Stimulated activated CD8-positive, alpha-beta memory T cell treated with anti-CD3 and anti-CD28 coated beads, Interleukin-12 subunit alpha, Interleukin-12 subunit beta, amount 100 ng/mL, for 24 hours (primary cell): ENCODE measurements around the gene NOL4L.

ENCODE experiments used
- DNase-seq: peaks from one replicate; pipeline ENCODE4 v3.0.0-alpha.2; 2020; ENCODE audit errors: extremely low read depth

The NOL4L gene

DNA sequence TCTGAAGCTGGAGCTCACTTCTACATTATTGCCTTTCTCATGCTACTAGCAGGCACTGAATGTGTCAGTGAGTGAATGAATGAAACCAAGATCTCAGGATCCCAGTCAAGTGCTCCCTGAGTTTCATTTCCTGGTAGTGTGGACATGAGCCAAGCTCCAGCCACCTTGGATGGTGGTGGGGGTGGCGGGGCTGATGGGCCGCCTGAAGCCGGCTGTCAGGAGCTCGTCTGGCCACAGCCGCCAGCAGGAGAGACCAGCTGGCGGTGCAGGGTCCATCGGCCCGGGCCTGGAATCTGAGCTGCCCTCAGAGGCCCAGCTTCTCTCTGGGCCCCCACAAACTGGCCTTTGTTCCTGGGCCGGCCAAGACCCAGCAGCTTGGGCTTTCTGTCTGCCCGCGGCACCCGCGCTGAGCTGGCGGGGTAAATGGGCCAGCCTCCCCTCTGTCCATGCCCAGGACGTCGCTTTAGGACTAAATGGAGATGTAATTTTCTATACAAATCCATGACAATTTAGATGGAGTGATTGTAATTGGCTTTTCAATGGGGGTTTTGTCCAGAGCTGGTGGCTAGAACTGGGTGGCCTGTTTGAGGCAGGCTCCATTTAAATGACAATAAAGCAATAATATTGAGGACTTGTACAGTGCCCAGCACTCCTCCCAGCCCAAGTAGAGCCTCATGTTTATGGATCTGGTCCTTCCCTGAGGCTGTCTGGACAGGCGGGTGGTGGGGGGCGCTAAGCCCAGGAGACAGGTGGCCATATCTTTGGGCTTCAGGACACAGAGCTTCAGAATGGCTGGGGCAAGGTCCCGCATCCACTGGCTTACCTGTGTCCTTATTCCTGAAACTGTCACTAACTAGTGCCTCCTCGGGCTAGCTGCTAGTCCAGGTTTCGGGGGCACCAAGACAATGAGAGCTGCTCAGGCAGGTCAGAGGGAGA is 43.5 kb downstream of the NOL4L start:
- DNase-seq, result no peak

DNA sequence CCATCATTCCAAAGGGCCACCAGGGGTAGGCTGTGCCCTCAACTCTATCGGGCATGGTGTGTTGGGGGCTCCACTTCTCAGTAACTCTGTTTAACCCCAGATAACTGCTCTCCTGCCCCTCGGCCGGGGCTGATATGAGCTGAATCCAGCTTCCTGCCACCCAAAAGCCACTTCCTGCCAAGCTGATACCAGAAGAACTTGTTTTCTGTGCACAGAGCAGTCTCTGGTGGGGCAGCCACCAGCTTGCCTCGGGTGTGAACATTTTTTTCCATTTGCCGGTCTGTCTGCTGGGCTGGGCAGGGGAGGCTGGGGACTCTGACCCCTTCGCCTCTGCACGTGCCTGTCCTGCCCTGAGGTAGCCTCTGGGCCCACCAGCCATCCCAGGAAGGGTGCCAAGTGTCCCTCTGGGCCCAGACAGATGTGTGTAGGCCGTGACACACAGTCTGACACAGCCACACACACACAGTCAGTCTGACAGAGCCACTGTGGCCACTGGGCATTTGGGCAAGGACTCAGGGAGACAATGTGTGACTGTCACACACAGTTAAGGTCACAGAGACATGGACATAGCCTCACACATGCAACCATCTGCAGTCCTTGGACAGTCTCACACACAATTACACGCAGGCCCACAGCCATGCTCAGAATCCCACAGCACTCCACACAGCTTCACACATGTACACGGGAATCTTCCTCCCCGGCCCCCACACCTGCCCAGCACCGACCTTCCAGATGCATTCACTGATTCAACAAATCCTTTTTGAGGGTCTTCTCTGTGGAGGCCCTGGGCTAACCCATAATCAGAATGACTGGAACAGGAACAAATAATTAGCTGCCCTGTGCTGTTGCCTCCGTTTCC is 45.1 kb downstream of the NOL4L start:
- DNase-seq, result no peak

DNA sequence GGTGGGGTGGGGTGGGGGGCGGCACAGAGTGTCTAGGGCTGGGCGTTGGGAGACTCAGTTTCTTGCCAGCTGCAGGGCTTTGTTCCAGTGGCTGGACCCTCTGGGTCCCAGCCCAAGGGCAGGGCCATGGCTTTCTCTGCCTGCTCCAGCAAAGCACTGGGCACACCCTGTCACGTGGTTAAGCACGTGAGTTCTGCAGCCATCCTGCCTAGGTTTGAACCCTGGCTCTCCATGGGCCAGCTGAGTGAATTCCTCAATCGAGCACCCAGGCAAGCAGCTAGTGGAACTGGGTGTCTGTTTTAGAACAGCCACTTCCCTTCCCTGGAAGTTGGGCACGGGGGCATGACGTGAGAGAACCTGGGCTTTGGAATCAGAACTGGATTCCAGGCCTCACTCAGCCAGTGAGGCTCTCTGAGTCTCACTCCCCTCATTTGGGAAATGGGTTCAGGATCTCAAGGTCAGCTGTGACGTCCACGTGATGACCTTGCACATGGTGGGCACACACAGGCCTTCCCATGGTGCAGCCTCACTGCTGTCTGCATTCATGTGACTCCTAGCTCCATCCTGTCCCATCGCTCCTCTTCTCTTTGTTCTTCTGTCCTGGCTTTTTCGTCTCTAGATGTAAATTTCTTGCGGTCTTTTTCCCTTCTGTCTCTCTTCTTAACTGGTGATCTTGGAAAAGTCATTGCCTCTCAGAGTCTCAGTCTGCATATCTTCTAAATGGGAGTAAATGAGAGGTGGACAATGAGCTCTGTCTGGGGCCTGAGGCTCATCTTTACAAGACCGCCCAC is 45.9 kb downstream of the NOL4L start:
- no peak for DNase-seq

DNA sequence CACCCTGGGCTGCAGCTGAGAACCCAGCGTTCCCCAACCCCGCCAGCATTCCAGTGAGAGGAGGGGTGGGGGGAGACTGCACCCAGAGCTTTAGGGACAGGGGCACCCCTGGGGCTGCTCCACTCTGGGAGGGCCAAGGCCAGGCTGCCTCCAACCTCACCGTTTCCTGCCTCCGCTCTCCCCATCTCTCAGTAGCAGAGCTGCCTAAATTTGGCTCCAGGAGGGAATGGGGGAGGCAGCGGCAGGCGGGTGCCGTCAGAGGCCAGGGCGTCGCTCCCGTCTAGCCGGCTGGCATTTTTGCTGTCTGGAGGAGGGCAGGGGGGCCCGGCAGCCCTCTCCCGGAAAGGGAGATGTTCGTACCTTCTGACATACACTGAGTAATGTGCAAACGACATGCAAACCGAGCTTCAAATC is 46.6 kb downstream of the NOL4L start:
- DNase-seq, result no peak

DNA sequence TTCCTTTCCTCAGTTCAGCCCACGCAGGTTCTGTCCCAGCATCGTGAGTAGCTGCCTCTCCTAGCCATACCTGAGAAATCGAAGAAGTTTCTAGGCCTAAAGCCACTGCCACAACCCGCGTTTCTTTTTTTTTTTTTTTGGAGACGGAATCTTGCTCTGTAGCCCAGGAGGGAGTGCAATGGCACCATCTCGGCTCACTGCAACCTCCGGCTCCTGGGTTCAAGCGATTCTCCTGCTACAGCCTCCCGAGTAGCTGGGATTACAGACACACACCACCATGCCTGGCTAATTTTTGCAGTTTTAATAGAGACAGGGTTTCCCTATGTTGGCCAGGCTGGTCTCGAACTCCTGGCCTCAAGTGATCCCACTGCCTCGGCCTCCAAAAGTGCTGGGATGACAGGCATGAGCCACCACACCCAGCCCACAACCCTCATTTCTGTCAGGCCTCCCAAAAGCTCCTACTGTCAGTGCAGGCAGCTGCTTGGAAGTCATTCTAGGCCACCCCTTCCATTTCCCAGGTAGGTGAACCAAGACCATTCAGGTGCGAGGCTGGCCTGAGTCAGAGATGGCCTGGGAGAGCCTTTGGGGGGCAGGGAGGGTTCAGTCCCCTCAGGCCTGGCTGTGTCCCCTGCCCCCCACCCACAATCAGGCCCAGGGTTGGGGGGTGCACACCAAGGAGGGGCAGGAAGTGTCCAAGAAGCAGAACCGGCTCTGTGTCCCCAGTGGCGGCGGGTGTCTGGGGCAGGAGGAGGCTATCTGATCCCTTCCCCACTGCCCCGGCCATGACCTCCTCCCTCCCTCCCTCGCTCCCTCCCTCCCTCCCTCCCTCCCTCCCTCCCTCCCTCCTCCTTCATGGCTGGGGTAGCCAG is 47.2 kb downstream of the NOL4L start:
- no peak for DNase-seq

DNA sequence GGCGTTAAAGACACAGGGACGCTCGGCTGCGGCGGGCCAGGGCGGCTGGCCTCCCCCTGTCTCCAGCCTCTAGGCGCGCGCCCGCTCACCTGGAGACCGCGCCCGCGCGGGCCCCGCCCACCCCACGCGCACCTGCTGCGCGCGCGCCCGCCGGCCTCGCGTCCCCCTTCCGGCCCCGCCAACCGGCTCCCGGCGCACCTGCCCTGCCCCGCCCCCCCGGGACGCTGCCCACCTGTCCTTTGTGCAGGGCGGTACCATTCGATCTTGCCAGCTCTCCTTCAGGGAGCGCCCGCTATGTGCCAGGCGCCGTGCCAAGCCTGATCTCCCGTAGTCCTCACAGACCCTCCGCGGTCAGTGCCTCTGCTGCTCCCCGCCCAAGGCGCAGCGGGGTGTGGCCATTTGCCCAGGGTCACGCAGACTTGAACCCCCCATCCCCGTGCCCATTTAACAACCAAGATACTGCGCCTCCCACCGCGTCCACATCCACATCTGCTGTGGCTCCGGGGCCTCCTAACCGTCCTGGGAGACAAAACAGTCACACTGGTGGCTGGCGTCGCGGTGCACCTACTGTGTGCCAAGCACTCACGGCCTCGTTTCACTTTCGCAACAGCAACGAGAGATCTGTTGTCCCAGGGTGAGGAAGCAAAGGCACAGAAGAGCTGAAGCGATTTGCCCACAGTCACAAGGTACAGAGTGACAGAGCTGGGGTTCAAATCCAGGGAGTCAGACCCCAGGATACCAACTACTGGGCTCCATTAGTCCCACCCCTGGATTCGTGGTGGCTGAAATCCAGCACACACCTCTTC is 48.1 kb downstream of the NOL4L start:
- DNase-seq, result no peak

DNA sequence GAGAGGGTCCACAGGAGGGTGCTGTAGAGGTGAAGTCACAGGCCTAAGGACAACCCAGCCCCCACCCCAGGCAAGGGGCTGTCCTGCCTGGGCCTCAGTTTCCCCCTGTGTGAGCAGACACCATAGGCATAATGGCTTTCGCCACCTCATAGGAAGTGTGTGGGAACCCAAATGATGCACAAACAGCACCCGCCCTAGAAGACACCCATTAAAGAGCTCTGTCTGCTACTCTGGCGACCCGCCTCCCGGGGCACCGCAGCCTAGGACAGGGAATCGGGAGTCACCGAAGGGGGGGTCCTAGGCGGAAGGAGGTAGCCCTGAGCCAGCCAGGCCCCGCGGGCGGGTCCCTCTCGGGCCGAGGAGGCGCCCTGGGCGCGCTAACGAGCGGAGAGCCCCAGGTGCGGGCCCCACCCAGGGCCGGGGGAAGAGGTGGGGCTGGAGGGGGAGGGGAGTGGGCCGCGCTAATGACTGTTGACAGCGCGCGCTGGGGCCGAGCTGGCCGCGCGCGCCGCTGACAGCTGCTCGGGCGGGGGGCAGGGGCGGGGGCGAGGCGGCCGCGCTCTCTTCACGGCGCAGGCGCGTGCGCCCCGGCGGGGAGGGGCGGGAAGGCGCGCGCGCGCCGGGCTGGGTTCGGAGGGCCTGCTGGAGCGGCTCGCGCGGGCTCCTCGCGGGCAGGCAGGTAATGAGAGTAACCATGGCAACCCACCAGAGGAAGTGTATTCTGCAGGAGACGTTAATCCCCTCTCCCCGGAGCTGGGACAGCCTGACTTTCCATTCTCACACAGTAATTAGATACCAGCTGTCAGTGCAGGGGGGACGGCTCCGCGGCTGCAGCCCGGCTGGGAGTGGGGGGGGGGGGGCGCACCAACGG is 48.9 kb downstream of the NOL4L start:
- no peak for DNase-seq

DNA sequence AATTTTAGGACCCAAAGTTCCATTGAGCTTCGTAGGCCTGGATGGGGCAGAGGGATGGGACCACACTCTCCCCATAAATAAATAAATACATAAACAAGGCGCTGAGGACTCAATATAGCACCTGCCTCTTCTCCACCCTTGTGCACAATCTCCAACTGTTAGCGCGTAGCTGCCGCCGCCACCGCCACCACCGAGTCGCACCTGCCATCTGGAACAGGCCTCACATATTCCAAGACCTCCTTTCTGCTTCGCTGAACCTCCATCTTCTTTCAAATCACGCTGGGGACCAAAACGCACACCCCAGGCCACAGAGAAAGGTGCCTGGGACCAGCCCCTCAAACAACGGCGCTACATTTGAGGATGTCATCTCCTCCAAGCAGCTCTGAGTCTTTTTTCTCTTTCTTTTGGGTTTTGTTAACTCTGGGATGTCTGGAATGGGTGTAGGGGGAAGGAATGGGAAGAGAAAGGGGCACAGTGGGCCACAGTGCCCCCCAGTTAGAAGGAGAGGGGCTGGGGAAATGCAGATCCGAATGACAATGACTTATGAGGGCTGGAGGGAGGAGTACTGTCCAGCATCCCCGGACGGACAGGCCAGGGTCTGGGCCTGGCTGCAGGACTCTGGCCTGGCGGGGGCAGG is 49.7 kb downstream of the NOL4L start:
- DNase-seq, result no peak

DNA sequence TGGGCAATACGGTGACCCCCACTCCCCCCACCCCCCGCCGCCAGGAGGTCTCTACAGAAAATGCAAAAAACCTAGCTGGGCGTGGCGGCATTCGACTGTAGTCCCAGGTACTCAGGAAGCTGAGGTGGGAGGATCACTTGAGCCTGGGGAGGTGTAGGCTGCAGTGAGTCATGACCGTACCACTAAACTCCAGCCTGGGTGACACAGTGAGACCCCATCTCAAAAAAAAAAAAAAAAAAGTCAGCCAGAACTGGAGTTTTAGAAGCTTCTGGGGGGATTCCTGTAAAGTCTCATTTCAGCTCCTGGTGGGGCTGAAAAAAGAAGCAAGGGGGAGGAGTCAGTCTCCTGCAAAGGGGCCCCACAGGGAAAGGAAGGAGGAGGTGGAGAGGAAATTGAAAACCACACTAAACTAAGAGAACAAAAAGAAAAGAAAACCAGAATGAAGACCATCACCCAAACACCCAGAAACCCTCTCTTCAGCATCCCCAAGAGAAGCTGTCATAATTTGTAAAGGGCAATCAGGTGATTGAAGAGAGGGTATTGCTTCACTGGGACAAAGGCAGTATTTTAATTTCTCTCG is 50.4 kb downstream of the NOL4L start:
- no peak for DNase-seq

DNA sequence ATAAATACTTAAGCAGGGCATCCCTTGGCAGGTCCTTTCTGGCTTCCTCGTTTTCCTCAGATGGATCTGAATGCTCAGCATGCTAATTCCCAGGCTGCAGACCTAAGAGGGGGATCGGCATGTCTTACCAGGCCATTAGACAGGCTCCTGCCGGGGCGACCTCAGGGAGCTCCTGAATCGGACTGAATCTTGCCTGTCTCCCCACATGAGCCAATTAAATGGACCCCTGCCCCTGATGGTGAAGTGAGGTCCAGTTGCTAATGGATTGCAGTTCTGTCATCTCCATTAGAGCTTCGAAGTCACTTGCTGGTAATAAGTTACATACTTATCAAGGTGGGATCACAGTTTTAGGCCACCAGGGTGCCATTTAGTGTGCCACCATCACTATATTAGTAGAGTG is 51.4 kb downstream of the NOL4L start:
- DNase-seq, result no peak

DNA sequence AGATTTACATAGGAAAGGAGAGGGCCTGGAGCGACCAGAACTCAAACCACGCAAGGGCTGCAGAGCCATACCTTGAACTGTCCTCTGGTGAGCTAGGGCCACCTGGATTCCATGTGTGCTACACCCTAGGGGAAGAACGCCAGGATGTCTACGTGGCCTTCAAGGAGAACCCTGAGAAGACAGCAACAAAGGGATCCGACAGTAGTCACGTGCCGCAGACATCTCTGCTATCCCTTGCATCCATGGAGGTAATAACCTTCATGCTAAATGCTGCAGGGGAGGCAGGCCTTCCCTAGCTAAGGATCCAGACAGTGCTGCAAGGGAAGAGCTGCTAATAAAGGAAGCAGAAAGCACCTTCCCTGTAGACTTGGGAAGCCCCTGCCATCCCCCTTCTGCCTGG is 52.9 kb downstream of the NOL4L start:
- DNase-seq, result no peak

DNA sequence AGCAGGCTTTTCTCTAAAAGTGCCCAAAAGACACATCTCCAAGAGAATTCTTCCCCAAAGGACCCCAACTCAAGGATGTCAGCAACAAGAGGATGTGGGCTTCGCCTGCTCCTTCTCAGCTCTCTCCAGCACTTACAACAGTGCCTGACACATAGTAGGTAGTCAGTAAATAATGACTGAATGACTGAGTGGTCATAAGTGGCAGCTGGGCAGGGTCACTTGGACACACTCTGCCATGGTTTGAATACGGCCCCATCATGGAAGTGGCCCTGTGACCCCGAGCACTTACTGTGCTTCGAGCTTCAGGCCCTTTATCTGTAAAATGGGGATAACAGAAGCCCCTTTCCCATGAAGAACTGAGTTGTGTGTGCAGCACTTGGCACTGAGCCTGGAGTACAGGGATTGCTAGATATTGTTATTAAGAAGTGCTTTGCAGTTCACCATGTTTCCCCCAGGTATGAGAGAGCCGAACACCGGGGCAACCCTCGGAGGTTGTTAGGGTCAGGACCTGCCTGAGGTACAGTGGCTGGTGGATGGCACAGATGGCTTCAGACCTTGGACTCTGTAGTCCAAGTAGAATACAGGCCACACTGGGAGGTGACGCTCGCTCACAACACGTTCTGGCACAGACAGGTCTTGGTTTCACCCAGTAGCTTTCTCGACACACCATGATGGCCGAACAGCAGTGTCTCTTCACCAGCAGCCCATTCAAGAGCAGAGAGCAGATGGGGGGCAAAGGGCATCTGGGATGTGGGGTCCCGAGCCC is 56.0 kb downstream of the NOL4L start:
- no peak for DNase-seq

DNA sequence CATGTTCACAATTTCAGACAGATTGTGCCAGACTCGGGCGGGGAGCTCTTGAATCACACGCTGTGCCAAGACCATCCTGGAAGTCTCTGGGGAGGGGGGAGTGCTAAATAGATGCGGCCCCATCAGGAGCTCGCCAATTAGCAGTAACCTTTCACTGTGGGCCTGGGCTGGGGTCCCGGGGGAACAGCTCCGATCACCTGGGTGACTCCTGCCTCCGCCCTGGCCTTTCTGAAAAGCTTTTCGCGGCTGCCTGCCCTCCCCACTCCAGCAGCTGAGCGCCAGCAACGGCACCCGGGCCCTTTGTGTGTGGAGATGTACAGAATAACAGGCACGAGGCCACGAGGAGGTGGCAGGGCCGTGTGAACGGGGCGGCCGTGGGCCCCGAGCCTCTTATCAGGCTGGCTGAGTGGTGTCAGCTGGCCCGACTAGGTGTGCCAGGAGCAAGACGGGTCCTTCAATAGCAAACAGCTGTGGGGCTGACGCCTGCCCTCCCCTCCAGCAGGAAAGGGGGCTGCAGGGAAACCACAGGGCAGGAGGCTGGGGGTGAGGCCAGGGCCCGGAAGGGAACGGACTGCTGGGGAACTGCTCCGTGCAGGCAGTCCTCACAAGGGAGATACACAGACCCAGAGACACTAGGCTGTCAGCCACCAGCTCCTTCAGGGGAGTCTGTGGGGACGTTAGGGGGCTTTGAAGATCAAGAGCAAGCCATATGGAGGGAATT is 56.8 kb downstream of the NOL4L start:
- DNase-seq, result no peak

DNA sequence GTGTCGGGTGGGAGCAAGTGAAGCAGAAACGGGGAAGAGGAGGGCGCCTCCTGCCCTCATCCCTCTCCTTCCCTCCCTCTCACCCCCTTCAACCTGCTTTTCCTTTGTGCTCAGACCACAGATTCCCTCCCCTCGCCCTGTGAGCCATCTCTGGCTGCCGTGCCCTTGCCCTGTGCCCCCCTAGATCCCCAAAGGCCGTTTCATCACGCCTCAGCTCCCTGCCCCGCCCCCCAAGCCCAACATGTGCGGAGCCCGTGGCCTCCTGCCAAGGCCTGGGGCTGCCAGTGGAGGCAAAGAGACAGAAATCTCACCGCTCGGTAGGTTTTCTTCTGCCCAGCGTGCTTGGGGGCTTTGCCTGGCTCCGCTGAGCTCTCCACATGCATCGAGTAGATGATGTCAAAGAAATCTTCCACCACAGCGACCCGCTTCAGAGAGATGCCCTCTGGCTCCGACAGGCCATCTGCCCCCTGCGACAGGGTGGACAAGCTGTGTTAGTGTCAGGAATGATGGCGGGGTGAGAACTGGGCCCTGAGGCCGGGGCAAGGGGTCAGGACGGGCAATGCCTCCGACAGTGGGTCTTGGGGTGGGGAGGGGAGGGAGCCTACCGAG is 57.6 kb downstream of the NOL4L start:
- no peak for DNase-seq

DNA sequence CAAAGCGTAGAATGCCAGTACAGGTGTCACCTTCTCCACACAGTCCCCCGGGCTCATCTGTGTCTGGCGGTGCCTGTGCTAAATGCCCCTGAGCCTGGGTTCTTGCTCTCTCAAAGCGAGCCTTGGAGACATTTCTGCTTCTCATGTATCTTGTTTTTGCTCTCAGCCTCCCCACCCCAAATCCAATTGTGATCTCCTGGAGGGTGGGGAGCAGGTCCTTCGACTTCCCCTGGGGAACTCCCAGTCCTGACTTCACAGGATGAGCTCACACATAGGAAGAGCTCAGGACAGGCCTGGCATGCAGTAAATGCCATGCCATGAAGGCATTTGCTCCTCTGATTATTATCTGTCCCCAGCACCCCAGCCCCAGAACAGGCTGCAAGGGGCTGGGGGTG is 58.1 kb downstream of the NOL4L start:
- no peak for DNase-seq

DNA sequence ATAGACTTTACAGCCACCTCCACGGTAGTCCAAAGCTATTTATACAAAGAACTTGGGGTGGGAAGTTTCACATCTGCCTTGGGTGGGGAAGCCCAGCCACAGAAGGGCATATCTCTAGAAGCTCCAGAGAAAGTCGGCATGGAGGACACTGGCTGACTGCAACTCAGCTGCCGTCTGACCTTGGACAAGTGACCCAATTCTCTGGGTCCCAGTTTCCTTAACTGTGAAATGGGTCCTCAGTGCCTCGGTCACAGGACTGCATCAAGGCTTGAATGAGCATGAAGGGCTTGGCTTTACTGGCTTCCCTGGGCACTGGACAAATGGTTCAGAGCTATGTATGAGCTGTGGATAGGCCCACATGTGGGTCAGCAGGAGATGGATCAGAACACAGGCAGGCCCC is 58.6 kb downstream of the NOL4L start:
- no peak for DNase-seq

DNA sequence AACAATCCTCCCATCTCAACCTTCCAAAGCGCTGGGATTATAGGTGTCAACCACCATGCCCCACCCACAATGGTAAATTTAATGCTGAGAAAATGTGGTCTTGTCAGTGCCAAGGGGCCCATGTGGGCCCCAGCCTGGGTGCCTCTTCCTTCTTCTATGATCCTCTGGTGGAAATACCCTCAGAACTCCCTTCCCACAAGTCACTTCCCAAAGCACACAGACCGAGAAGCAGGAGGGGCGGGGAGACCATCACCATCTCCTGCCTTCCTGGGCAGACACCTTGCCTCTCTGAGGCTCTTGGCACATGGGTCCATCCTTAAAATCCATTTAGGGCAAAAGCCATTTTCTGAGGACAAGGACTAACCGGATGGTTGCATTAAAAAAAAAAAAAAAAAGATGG is 59.0 kb downstream of the NOL4L start:
- no peak for DNase-seq
